Measurements from ENCODE around the gene TMEM273.
"Not testable (repeated sequence)": the region's sequence is repeated elsewhere in the genome, so short reads cannot be mapped to it uniquely, and the experiment has no call there.

TMEM273 gene

GRCh38 chr10:49204119-49204518 lies 15.9 kb upstream of the TMEM273 start:
- no peak for DNase-seq

DNA sequence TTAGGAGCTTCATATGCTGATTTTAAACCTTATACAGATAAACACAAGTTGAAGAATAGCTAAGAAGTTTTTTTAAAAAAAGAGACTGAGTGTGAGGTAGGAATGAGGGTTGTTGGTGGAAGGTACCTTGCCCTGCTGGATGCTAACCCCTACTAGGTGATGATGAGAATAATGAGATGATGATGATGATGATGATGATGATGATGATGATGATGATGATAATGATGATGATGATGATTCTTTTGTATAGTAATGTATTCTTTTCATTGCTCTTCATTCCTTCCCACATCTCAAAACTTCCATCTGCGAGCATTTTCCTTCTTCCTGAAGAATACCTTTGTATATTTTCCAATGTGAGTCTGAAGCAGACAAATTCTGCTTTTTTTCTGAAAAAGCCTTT lies 14.1 kb upstream of the TMEM273 start:
- DNase-seq, result no peak

DNA sequence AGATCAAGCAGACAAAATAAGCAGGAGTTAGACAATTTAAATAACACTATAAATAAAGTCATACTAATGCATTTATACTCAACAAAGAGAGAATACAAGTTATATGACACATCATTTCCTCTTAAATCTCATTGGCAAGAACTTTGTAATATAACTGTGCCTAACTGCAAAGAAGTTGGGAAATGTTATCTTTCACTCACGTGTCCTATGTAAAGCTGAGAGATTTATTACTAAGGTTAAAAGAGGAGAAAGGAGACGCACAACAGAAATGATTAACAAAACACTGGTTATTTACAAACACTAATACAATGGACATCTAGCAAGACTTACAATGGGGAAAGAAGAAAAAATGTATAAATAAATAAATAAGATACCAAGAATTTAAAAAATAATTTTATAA lies 12.7 kb upstream of the TMEM273 start:
- no peak for DNase-seq

GRCh38 chr10:49197171-49197570 lies 9.0 kb upstream of the TMEM273 start:
- DNase-seq, result no peak

- DNase-seq, result not testable (repeated sequence)
Measured at GRCh38 chr10:49195864-49196263, 7.7 kb upstream of the TMEM273 start.

DNA sequence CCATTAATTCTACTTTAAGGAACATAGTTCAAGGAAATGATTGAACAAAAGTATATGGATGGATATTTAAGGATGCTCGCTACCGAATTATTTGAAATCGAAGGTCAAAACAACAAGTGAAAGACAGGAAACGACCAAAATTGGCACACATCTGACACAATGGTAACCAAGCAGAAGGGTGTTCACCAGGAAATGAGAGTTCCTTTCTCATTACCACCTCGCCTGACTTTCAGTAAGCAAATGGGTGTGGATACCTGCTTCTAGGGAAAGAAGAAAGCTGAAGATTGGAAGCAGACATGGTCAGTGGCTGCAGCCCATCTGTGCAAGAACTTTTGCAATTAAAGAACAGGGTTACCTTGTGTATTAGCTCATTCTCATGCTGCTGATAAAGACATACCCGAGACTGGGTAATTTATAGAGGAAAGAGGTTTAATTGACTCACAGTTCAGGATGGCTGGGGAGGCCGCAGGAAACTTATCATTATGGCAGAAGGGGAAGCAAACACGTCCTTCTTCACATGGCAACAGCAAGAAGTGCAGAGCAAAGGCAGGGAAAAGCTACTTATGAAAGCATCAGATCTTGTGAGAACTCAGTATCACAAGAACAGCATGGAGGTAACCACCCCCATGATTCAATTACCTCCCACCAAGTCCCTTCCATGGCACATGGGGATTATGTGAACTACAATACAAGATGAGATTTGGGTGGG lies 6.2 kb upstream of the TMEM273 start:
- no peak for DNase-seq

DNA sequence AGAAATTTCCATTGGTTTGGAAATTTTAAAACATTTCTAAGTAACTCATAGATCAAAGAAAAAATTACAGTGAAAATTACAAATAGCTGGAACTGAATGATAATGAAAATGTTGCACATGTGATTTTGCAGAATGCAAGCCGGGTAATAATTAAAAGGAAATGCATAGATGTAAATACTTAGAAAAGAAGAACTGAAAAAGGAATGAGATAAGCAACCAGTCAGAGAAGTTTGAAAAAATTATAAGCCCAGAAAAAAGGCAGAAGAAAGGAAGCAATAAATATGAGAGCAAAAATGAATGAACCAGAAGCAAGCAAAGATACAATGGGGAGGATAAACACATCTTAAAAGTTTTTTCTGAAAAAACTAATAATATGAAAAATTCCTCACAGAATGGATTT lies 3.2 kb upstream of the TMEM273 start:
- DNase-seq, result no peak

- no peak for DNase-seq
Measured at GRCh38 chr10:49189422-49189821, 1.2 kb upstream of the TMEM273 start.

- DNase-seq, result no peak
Measured at GRCh38 chr10:49187044-49187484, 1.1 kb downstream of the TMEM273 start.

- no peak for DNase-seq
Measured at GRCh38 chr10:49186613-49187012, 1.6 kb downstream of the TMEM273 start.

GRCh38 chr10:49185213-49185612 lies 3.0 kb downstream of the TMEM273 start:
- no peak for DNase-seq

DNA sequence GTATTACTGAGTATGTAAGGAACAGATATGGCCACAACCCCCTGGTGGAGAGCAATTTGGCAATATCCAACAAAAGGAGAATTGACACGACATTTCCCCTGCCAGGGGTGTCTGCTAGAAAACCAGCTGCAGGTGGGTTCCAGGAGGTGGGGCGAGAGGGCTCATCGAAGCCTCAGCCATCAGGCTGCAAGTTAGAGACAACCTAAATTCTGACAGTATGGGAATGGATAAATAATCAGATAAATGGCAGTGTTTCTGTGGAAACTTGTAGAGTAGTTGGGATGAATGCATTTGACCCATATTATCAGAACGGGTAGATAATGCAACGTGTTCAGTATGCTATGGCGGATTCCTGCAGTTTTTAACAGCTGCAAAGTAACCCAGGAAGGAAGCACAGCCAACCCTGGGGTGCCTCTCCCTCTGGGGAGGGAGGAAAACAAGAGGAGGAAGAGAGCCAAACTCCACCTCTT lies 3.5 kb downstream of the TMEM273 start:
- DNase-seq, result no peak

GRCh38 chr10:49183596-49184542 lies 4.3 kb downstream of the TMEM273 start:
- DNase-seq, result no peak

DNA sequence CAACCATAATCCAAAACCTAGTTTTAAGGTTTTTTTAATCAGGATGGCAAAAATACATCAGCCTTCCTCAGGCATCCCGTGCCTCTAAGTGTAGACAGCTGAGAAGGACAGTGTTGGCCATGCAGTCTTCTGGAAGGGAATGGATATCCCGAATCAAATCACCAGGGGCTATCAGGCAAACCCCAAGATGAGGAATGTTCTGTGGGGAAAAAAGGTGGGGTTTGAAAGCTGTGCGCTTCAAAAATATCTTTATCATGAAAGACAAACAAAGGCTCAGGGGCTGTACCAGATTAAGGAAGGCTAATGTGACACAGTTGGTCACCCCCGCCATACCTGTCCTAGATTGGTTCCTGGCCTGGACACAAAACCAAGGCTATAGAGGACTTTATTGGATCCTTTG lies 5.4 kb downstream of the TMEM273 start:
- no peak for DNase-seq

DNA sequence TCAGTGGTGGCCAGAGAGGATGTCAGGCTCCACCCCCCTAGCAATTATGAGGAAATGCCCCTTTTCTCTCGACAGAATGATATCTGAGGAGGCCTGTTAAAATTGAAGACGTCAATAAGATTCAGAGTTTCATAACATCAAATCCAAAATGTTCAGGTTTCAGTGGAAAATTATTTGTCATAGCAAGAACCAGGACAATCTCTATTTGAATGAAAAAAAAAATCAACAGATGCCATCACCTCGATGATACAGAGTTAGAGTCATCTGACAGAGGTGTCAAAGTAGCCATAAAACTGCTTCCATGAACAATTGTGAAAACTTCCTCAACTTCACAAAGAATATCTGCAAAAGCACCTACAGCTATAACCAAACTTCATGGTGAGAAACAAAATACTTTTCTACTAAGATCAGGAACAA lies 7.7 kb downstream of the TMEM273 start:
- DNase-seq, result no peak

DNA sequence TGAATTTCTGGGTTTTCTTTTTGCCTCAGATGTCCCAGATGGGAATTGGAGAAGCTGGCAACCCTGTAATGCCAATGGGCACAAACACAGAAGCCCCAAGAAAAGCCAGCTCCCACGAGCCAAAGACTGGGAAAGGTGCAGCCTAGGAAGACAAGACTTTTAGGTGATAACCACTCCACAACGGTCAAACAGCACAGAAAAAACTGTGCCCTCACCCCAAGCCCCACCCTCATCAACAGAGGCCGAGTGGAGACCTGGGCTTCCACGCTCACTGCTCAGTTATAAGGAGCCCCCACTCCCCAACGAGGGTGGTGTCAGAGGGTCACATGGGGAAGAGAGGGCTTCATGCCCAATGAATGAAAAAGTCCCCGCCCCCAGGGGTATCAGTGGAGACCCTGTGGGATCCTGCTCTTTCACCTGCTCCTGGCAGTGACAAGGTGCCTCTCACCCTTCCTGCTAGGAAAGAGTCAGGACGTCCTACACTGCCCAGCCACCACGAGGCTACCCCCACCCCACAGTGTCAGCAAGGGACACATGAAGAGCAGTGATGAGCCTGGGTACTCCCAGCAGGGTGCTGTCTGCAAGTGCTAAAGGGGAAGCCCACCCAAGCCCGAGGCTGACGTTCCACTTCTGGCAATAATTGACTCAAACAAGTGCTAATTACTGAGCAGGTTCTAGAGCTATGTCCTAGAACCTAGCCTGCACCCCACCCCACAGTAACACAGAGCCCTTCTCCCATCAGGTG lies 8.3 kb downstream of the TMEM273 start:
- no peak for DNase-seq

DNA sequence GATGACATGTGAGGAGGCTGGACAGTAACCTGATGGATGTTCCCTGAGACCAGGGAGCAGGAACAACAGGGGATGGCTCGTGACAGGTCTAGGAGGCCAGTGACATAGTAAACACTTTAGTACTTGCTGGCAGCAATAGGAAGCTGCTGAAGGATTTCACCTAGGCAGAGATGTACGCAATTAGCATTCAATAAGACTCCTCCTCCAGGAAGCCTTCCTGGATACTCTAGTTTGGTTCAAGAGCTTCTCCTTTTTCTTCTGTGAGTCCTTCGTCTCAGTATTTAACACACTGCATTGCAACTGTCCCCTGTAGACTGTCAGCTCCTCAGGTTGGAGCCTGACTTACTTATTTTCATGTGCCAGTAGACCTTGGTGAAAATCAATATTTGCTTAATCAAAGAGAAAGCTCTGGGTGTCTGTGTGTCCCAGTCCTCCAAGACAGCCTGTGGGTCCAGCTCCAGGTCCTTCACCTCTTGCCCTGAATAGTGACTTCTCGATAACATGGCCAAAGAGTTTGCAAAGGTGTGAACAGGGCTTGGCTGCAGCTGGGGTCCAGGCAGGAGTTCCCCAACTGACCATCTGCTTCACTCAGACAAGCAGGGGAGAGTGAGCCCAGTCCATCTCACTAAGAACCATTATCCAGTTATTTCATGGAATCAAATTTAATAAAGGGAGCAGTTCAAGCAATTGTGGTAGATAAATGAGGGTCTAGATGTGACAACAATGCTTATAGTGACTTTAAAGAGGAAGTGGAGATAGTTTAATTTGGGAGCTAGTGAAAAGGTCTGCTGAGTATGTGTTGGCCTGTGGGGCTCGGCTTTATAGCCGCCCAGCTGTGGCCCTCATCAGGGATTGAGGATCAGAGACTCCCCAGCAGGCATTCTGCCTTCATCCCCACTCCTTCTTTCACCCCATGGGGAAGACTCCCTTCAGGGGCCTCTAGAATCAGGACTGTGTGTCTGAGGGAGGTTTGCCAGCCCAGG lies 9.4 kb downstream of the TMEM273 start:
- no peak for DNase-seq

GRCh38 chr10:49177391-49178355 lies 10.5 kb downstream of the TMEM273 start:
- no peak for DNase-seq

- DNase-seq, result no peak
Measured at GRCh38 chr10:49176310-49177268, 11.6 kb downstream of the TMEM273 start.
